OCI-LY3 (cell line): ENCODE results near the gene LTBP1.

ENCODE experiments used
- CTCF ChIP-seq: fragments of 200-600, 300-600 bp; sonication (generic); IDR thresholded peaks from 2 replicates; pipeline ENCODE4 v1.5.1; 2014; ENCODE audit warnings: antibody characterized with exemption, low read length, low read depth
- EZH2phosphoT487 ChIP-seq: fragments of 200-600 bp; shearing (Covaris generic); IDR thresholded peaks from 2 replicates; pipeline ENCODE4 v1.6.1; 2018; ENCODE audit warnings: antibody characterized with exemption, mixed run types, low read depth

- TF ChIP-seq CTCF, result no peak
- TF ChIP-seq EZH2phosphoT487, result no peak
Measured at GRCh38 chr2:33337385-33337960, 390.7 kb downstream of the LTBP1 start.
